Adrenal gland (tissue), 5 donors: ENCODE measurements around the gene MRPL33.

Experiments used
- CTCF ChIP-seq, 6 experiments: fragments of 450-650 bp in 4 of 6; fragments of 200-600 bp in 2 of 6; sonication (generic) in 1 of 6; IDR thresholded peaks; 1 replicate in 5 of 6; 2 replicates in 1 of 6; pipeline versions ENCODE4 v1.5.1 to v1.8.0; 2016 to 2021; ENCODE audit warnings: antibody characterized with exemption in 6 of 6, mild to moderate bottlenecking in 2 of 6, moderate library complexity in 1 of 6
- POLR2A ChIP-seq, 2 donors: fragments of 450-650 bp; IDR thresholded peaks; one replicate each; pipeline ENCODE4 v1.6.1; 2017; ENCODE audit warnings: antibody characterized with exemption in 2 of 2, mild to moderate bottlenecking in 2 of 2, moderate library complexity in 1 of 2
- donor health status: DM: no; HTN: no; CAD: no.

DNA sequence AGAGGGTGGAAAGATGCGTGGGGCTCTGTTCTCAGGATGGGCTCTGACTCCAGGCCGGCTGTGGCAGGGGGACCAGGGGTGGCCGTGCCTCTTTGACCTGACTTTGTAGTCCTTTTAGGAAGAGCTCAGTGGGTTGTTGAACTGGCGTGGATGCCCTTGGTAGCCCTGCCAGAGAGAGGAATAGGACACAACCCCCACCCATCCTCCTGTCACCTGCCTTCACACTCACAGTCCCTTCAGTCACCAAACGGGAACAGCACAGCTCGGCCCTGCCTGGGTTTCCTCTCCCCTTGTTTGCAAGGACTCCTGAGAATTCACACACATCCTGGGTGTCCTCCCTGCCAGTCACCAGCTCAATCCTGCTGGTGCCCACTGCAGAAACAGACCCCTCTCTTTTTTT is 20.1 kb upstream of the MRPL33 start:
- no peak for TF ChIP-seq POLR2A (IDR thresholded peaks at IDR 0.05)
- TF ChIP-seq CTCF (IDR thresholded peaks at IDR 0.05) = no peak
